Endothelial cell of umbilical vein (primary cell): ENCODE data around the gene QSOX2. TPM values are rescaled to one million over a fixed set of nuclear protein-coding genes. Genes with fewer than 3 reads are reported as not detected.

Experiments used
- BruUV-seq: library from RNA; stranded (reverse); fragments of 400-500 nt; replicated peaks from 2 replicates; lab custom pipeline; 2021; lab: Mats Ljungman, UMichigan
- CTCF ChIA-PET: fragments of 300-600, 350-600 bp; sonication (Branson Sonifier 250); formaldehyde crosslinking; loops from one replicate; lab custom pipeline; 2021; ENCODE audit warnings: antibody characterized with exemption, inconsistent platforms; lab: Charles Lee
- POLR2A ChIA-PET: fragments of 300-600, 350-600 bp; sonication (Branson Sonifier 250); formaldehyde crosslinking; loops from one replicate; lab custom pipeline; 2021; ENCODE audit warnings: antibody characterized with exemption, inconsistent platforms; lab: Charles Lee
- DNase-seq: peaks from one replicate; pipeline ENCODE4 v3.0.0-alpha.2; 2011; ENCODE audit warnings: low read depth, low spot score
- FAIRE-seq: peaks from 2 replicates; lab custom pipeline; 2011; peaks lifted over from hg19 to GRCh38; lab: Jason Lieb, UNC
- H2AFZ ChIP-seq: 2 replicates; pipeline ENCODE4 v1.6.0; 2012; ENCODE audit warnings: low read depth, low read length, control low read depth, inconsistent platforms
- H3K27ac ChIP-seq: 2 replicates; pipeline ENCODE4 v1.5.1; 2011; ENCODE audit warnings: low read depth, mild to moderate bottlenecking, control low read depth, low read length, moderate library complexity; ENCODE audit not compliant: insufficient read depth
- H3K27me3 ChIP-seq, 2 experiments: 2 replicates each; pipeline versions ENCODE4 v1.6.0 to v1.6.1; 2011; ENCODE audit warnings: low read length in 2 of 2, mixed read lengths in 1 of 2; ENCODE audit not compliant: control insufficient read depth in 2 of 2, insufficient read depth in 2 of 2
- H3K36me3 ChIP-seq, 2 experiments: 2 replicates in 1 of 2; 3 replicates in 1 of 2; pipeline ENCODE4 v1.5.1; 2011; ENCODE audit warnings: low read length in 2 of 2, mild to moderate bottlenecking in 1 of 2, moderate library complexity in 1 of 2; ENCODE audit not compliant: control insufficient read depth in 2 of 2, insufficient read depth in 2 of 2; ENCODE audit errors: extremely low read depth in 1 of 2
- H3K4me1 ChIP-seq: 3 replicates; pipeline ENCODE4 v1.5.1; 2011; ENCODE audit warnings: mild to moderate bottlenecking, low read length; ENCODE audit not compliant: control insufficient read depth, insufficient read depth; ENCODE audit errors: extremely low read depth
- H3K4me2 ChIP-seq: 2 replicates; pipeline ENCODE4 v1.6.1; 2011; ENCODE audit warnings: low read length, control low read depth, mixed read lengths; ENCODE audit not compliant: insufficient read depth
- H3K4me3 ChIP-seq, 3 experiments: fragments of 200-600 bp in 1 of 3; sonication (generic), shearing (Covaris generic) in 1 of 3; replicated peaks in 1 of 3; 2 replicates each; pipeline ENCODE4 v1.5.1; 2011 to 2016; ENCODE audit warnings: control low read depth in 3 of 3, low read length in 3 of 3, mild to moderate bottlenecking in 2 of 3, inconsistent platforms in 1 of 3, low read depth in 1 of 3, moderate library complexity in 1 of 3; ENCODE audit not compliant: insufficient read depth in 1 of 3
- H3K79me2 ChIP-seq: 2 replicates; pipeline ENCODE4 v1.6.0; 2012; ENCODE audit warnings: low read length, inconsistent platforms; ENCODE audit not compliant: control insufficient read depth, insufficient read depth
- H3K9ac ChIP-seq: replicated peaks from 2 replicates; pipeline ENCODE3; 2011; ENCODE audit warnings: low read length, control low read depth; ENCODE audit not compliant: insufficient read depth; ENCODE audit errors: extremely low read depth
- H3K9me1 ChIP-seq: replicated peaks from 3 replicates; pipeline ENCODE4 v1.6.0; 2011; ENCODE audit warnings: mild to moderate bottlenecking, low read length; ENCODE audit not compliant: control insufficient read depth, insufficient read depth; ENCODE audit errors: extremely low read depth
- H3K9me3 ChIP-seq: replicated peaks from 2 replicates; pipeline ENCODE4 v1.5.1; 2012; ENCODE audit warnings: low read length, inconsistent platforms; ENCODE audit not compliant: control insufficient read depth, insufficient read depth
- H4K20me1 ChIP-seq: replicated peaks from 2 replicates; pipeline ENCODE3; 2011; ENCODE audit warnings: mild to moderate bottlenecking, low read length; ENCODE audit not compliant: control insufficient read depth, insufficient read depth; ENCODE audit errors: extremely low read depth
- FOS ChIP-seq: IDR thresholded peaks from 2 replicates; pipeline ENCODE4 v1.6.1; 2011; ENCODE audit warnings: mild to moderate bottlenecking, low read length, moderate library complexity, borderline replicate concordance; ENCODE audit not compliant: insufficient read depth
- GATA2 ChIP-seq: IDR thresholded peaks from 2 replicates; pipeline ENCODE4 v1.7.0; 2011; ENCODE audit warnings: low read depth, mild to moderate bottlenecking, moderate library complexity, mixed read lengths, low read length; ENCODE audit not compliant: insufficient read length, insufficient read depth
- JUN ChIP-seq: IDR thresholded peaks from 2 replicates; pipeline ENCODE4 v1.6.1; 2011; ENCODE audit warnings: borderline replicate concordance, low read depth; ENCODE audit not compliant: insufficient read length, insufficient read depth
- MYC ChIP-seq: IDR thresholded peaks from one replicate; pipeline ENCODE4 v1.6.1; 2011; ENCODE audit warnings: mild to moderate bottlenecking, low read depth, low read length
- POLR2A ChIP-seq: IDR thresholded peaks from 2 replicates; pipeline ENCODE4 v1.6.1; 2012; ENCODE audit warnings: low read depth, mild to moderate bottlenecking, control low read depth, low read length
- POLR2AphosphoS5 ChIP-seq: IDR thresholded peaks from 2 replicates; pipeline ENCODE4 v1.6.1; 2012; ENCODE audit warnings: low read depth, mild to moderate bottlenecking, control low read depth, low read length, moderate library complexity; ENCODE audit not compliant: insufficient read depth
- dilution Hi-C: fragments of 300-500 bp; cut with MboI; formaldehyde crosslinking; loops from one replicate; pipeline ENCODE4 v1.15.0; 2019; ENCODE audit warnings: low sequenced_read_pairs; ENCODE audit not compliant: extremely low pct_ligation_motif_present
- intact Hi-C: fragments of 100-400 bp; cut with micrococcal nuclease; formaldehyde crosslinking; loops from one replicate; pipeline ENCODE4 v1.10.0; 2022
- polyA plus RNA-seq, 4 experiments: library from polyadenylated mRNA; depleted of rRNA in 3 of 4; stranded (reverse) in 3 of 4; unstranded in 1 of 4; fragments of >200 nt; gene quantifications; 2 replicates each; pipeline versions ENCODE4 v1.2.1 to v1.2.3, GENCODE V29; 2011 to 2012; ENCODE audit warnings: missing spikeins in 1 of 4
- total RNA-seq: library from RNA; stranded (reverse); gene quantifications from 2 replicates; pipeline ENCODE4 v1.2.3, GENCODE V29; 2021
- TF ChIP-seq, protein P1 (sequence below): IDR thresholded peaks from 2 replicates; pipeline ENCODE4 v1.6.1; 2011; ENCODE audit not compliant: insufficient read depth, insufficient read length

The QSOX2 gene
- total and polyA plus RNA-seq, 2 donors (not counting 3 experiments of a cell fraction or from before 2014, with no cell fraction given) = 16.4 to 23.4 TPM

DNA sequence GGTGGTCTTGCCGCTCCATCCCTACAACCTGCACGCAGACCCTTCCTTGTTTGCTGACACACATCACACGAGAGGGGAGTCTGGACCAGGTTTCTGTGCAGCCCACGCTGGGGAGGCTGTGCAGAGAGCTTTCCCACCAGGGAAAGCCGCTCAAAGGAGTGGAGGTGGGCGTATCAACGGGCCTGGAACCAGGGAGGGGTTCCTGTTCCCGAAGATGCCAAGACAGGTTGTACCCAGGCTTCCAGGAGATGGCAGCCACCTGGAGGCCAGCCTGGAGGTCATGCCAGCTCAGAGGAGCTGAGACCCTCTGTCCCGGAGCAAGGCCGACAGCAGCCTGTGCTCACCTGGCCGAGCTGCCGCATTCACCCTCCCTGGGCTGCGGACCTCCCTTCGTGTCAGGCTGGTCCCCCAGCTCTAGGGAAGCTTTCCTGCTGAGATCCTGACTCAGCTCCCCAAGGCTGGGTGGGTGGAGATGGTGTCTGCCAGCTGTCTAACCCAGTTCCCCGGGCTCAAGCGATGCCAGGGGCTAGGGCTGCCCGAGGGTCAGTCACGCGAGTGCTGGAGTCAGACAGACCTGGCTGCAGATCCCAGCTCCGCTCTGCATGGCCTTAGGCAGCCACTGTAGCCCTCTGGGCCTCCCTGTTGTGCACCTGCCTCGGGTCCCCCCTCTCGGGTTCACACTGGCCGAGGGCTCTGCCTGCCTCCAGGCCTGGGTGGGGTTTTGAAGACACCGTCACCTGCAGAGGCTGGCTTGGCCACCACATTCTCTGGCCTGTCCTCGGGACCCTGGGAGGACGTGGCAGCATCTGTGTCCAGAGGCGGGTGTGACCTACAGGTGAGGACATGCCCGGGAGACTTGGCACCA lies 28.5 kb upstream of the QSOX2 start:
- Histone ChIP-seq H3K4me1 (no peaks in the 10 kb centered on the region), H3K27ac (no peak overlapping the region), H3K27me3 (no peaks in the 10 kb centered on the region), H4K20me1 (no peaks in the 10 kb centered on the region), H3K79me2 (no peaks in the 10 kb centered on the region), H3K4me3 (no peak overlapping the region), H3K9me3 (no peaks in the 10 kb centered on the region), H3K4me2 (no peak overlapping the region), H3K9me1 (no peaks in the 10 kb centered on the region), H3K9ac (no peak overlapping the region), H3K36me3 (no peaks in the 10 kb centered on the region), H2AFZ (no peak overlapping the region)
- DNase-seq (no peak), FAIRE-seq (no peak)
- dilution Hi-C loops (no loop called here), intact Hi-C loops (no loop called here)
- BruUV-seq = no TSS peak
- CTCF ChIA-PET = no interaction called here
- TF ChIP-seq JUN (no peak), POLR2A (no peak), FOS (no peak), MYC (no peak), GATA2 (no peak), POLR2AphosphoS5 (no peak)
- TF ChIP-seq, protein P1, sequence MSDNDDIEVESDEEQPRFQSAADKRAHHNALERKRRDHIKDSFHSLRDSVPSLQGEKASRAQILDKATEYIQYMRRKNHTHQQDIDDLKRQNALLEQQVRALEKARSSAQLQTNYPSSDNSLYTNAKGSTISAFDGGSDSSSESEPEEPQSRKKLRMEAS = no peak
- POLR2A ChIA-PET = no interaction called here
